Trophoblast cell (in vitro differentiated cells and primary cell): Measurements from ENCODE around the gene PTPRM.

Source experiments
- DNase-seq, 2 donors: peaks; one replicate each; pipeline ENCODE4 v3.0.0-alpha.2; 2016
- H2AFZ ChIP-seq: 2 replicates; pipeline ENCODE4 v1.6.1; 2013; ENCODE audit warnings: low read length, moderate library complexity, mild to moderate bottlenecking; ENCODE audit not compliant: insufficient read depth, poor library complexity
- H2AK5ac ChIP-seq: 2 replicates; pipeline ENCODE4 v1.6.1; 2013; ENCODE audit warnings: mild to moderate bottlenecking, low read length
- H2BK120ac ChIP-seq: 2 replicates; pipeline ENCODE4 v1.6.1; 2013; ENCODE audit warnings: low read length, mild to moderate bottlenecking, moderate library complexity; ENCODE audit not compliant: insufficient read depth, poor library complexity
- H2BK12ac ChIP-seq: 2 replicates; pipeline ENCODE4 v1.6.1; 2013; ENCODE audit warnings: mild to moderate bottlenecking, low read length, moderate library complexity
- H2BK5ac ChIP-seq: 2 replicates; pipeline ENCODE4 v1.6.1; 2013; ENCODE audit warnings: low read length, low read depth, moderate library complexity, mild to moderate bottlenecking; ENCODE audit not compliant: poor library complexity
- H3K14ac ChIP-seq: 2 replicates; pipeline ENCODE4 v1.6.1; 2013; ENCODE audit warnings: mild to moderate bottlenecking, low read length
- H3K18ac ChIP-seq: 2 replicates; pipeline ENCODE4 v1.6.1; 2013; ENCODE audit warnings: mild to moderate bottlenecking, low read length
- H3K23ac ChIP-seq: 2 replicates; pipeline ENCODE4 v1.6.1; 2013; ENCODE audit warnings: low read length
- H3K27ac ChIP-seq: 2 replicates; pipeline ENCODE4 v1.5.1; 2013; ENCODE audit warnings: low read depth, mild to moderate bottlenecking, inconsistent platforms, low read length, moderate library complexity
- H3K27me3 ChIP-seq: 2 replicates; pipeline ENCODE4 v1.6.1; 2013; ENCODE audit warnings: inconsistent platforms, mild to moderate bottlenecking, low read length, moderate library complexity; ENCODE audit not compliant: insufficient read depth
- H3K36me3 ChIP-seq, 2 experiments: 1 replicate in 1 of 2; 2 replicates in 1 of 2; pipeline ENCODE4 v1.6.1; 2013; ENCODE audit warnings: low read length in 2 of 2, mild to moderate bottlenecking in 2 of 2, moderate library complexity in 1 of 2; ENCODE audit not compliant: insufficient read depth in 2 of 2, control insufficient read depth in 1 of 2
- H3K4ac ChIP-seq: 2 replicates; pipeline ENCODE4 v1.6.1; 2013; ENCODE audit warnings: low read depth, mild to moderate bottlenecking, low read length, moderate library complexity
- H3K4me1 ChIP-seq, 2 experiments: 1 replicate in 1 of 2; 2 replicates in 1 of 2; pipeline ENCODE4 v1.6.1; 2013; ENCODE audit warnings: low read length in 2 of 2, mild to moderate bottlenecking in 2 of 2, moderate library complexity in 1 of 2; ENCODE audit not compliant: insufficient read depth in 2 of 2, control insufficient read depth in 1 of 2
- H3K4me2 ChIP-seq: 2 replicates; pipeline ENCODE4 v1.6.1; 2013; ENCODE audit warnings: inconsistent platforms, mild to moderate bottlenecking, low read length, moderate library complexity
- H3K4me3 ChIP-seq: 2 replicates; pipeline ENCODE4 v1.5.1; 2013; ENCODE audit warnings: mild to moderate bottlenecking, low read depth, low read length, inconsistent platforms
- H3K79me1 ChIP-seq: one replicate; pipeline ENCODE4 v1.6.1; 2013; ENCODE audit warnings: low read length
- H3K79me2 ChIP-seq: 2 replicates; pipeline ENCODE4 v1.6.1; 2013; ENCODE audit warnings: low read length, mild to moderate bottlenecking; ENCODE audit not compliant: control insufficient read depth, insufficient read depth, poor library complexity
- H3K9ac ChIP-seq: 2 replicates; pipeline ENCODE4 v1.6.1; 2013; ENCODE audit warnings: mild to moderate bottlenecking, low read length
- H3K9me3 ChIP-seq: 2 replicates; pipeline ENCODE4 v1.6.1; 2013; ENCODE audit warnings: low read depth, mild to moderate bottlenecking, control low read depth, inconsistent platforms, low read length; ENCODE audit not compliant: insufficient read depth
- H4K12ac ChIP-seq: 2 replicates; pipeline ENCODE4 v1.6.1; 2013; ENCODE audit warnings: low read depth, mild to moderate bottlenecking, low read length, moderate library complexity
- H4K8ac ChIP-seq: 2 replicates; pipeline ENCODE4 v1.6.1; 2013; ENCODE audit warnings: low read depth, mild to moderate bottlenecking, low read length, moderate library complexity
- H4K91ac ChIP-seq: one replicate; pipeline ENCODE4 v1.6.1; 2013; ENCODE audit warnings: low read depth, mild to moderate bottlenecking, low read length, moderate library complexity
- WGBS: extraction: QIAGEN DNeasy Blood & Tissue Kit; methylation state at CpG from one replicate; pipeline ENCODE4 v1.1.7; 2013; ENCODE audit warnings: missing lambda C conversion rate; ENCODE audit not compliant: insufficient read length, insufficient coverage; ENCODE audit errors: extremely low coverage; 5-methylcytosine and 5-hydroxymethylcytosine counted together

PTPRM gene

DNA sequence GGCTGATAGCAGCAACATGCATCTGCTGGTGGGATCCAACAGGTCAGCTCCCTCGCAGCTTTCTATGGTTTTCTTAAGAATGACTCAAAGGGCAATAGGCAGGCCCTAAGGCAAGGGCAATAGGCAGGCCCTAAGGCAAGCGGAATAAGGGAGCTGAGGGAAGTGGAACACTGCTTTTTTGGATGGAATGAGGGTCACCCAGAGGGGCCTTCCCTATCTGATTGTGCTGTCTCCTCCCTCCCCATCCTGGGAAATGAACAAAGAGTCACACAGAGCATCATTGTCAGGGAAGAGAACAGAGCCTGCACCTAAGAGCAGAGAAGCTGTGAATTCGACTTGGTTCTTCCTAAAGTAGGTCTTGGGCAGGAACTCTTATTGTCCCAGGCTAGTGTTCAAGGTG is 43.3 kb upstream of the PTPRM start:
- Histone ChIP-seq H3K4ac (no peak overlapping the region), H3K79me2 (peaks cover 4% of the 10 kb centered on the region)

DNA sequence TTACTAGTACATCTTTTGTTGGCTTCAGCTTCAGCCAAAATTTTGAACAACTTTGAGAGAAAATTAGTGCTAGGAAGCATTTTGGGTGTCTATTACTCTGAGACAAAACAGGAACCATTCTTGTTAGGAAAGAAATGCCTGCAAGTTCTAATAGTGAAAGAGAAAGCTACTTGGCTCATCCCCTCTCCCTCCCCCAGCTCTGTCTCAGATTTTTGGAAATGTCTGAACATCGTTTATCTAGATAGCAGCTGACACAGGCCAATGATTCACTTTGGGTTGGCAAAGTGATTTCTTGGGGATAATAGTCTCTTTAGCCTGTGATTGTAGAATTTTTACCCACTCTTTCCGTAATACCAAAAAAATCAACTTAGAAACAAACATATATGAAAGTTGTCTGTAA is 42.3 kb upstream of the PTPRM start:
- no peak overlapping the region for H3K4me2 ChIP-seq
- peaks cover 4% of the 10 kb centered on the region for H3K79me2 ChIP-seq
- H2BK5ac ChIP-seq: no peak overlapping the region
- no peak overlapping the region for H3K4me3 ChIP-seq
- H3K36me3 ChIP-seq: no peaks in the 10 kb centered on the region
- no peak overlapping the region for H3K4ac ChIP-seq
- peak overlapping the region; percentile 24 for H3K27ac ChIP-seq
- H3K27me3 ChIP-seq: no peaks in the 10 kb centered on the region
- H2AFZ ChIP-seq: no peak overlapping the region
- H4K8ac ChIP-seq: no peak overlapping the region
- DNase-seq: no peak
- H3K14ac ChIP-seq: no peak overlapping the region
- no peak overlapping the region for H2BK12ac ChIP-seq
- H2AK5ac ChIP-seq: no peak overlapping the region
- H4K12ac ChIP-seq: no peak overlapping the region
- no peak overlapping the region for H3K9ac ChIP-seq
- no peaks in the 10 kb centered on the region for H3K9me3 ChIP-seq
- H4K91ac ChIP-seq: no peak overlapping the region
- no peak overlapping the region for H3K23ac ChIP-seq
- no peak overlapping the region for H2BK120ac ChIP-seq
- peaks cover 3% of the 10 kb centered on the region for H3K79me1 ChIP-seq
- WGBS: no CpG with 5 or more reads among the region's 2 CpGs
- H3K18ac ChIP-seq: no peak overlapping the region
- peaks cover 3 to 6% of the 10 kb centered on the region in 2 experiments for H3K4me1 ChIP-seq

More for the DNA sequence above, 43.3 kb upstream of the PTPRM start:
- peaks cover 3% of the 10 kb centered on the region for H3K79me1 ChIP-seq
- H3K4me3 ChIP-seq: no peak overlapping the region
- no peak overlapping the region for H2AK5ac ChIP-seq
- H4K8ac ChIP-seq: no peak overlapping the region
- no peak overlapping the region for H3K18ac ChIP-seq
- H3K4me1 ChIP-seq: peaks cover 3 to 6% of the 10 kb centered on the region in 2 experiments
- peak; percentile 33 to 48 for DNase-seq
- no peak overlapping the region for H2BK5ac ChIP-seq
- no peak overlapping the region for H2BK12ac ChIP-seq
- H3K9me3 ChIP-seq: no peaks in the 10 kb centered on the region
- H3K23ac ChIP-seq: no peak overlapping the region
- no peaks in the 10 kb centered on the region for H3K27me3 ChIP-seq
- no peaks in the 10 kb centered on the region for H3K36me3 ChIP-seq
- H3K27ac ChIP-seq: peak overlapping the region; percentile 16
- no CpG with 5 or more reads among the region's 3 CpGs for WGBS
- H2AFZ ChIP-seq: no peak overlapping the region
- peak overlapping the region; percentile 31 for H2BK120ac ChIP-seq
- H3K14ac ChIP-seq: peak overlapping the region; percentile 48
- peak overlapping the region; percentile 54 for H4K91ac ChIP-seq
- H4K12ac ChIP-seq: peak overlapping the region; percentile 70
- H3K4me2 ChIP-seq: no peak overlapping the region
- no peak overlapping the region for H3K9ac ChIP-seq

DNA sequence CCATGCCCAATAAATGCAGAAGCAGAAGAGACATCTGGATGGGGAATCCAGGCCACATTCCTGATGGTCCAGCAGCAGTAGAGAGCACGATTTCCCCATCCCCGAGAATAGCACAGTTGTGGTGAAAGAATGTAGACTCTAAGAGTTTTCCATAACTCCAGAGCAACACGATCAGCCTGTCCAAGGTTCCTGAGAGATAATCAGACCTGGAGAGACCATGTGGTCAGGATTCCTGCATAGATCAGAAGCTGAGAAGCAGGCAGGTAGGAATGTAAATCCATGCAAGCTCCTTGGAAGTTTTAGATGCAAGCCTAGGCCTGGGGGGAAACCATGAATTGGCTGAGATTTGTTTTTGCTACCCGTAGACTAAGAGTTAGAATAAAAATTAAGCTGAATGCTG is 34.2 kb upstream of the PTPRM start:
- DNase-seq: peak; percentile 92 to 96
- no peak overlapping the region for H3K18ac ChIP-seq
- no peak overlapping the region for H3K27ac ChIP-seq
- no peaks in the 10 kb centered on the region for H3K9me3 ChIP-seq
- H3K9ac ChIP-seq: no peak overlapping the region
- H3K27me3 ChIP-seq: no peaks in the 10 kb centered on the region
- no CpG with 5 or more reads among the region's 4 CpGs for WGBS
- H3K79me1 ChIP-seq: peaks cover 2% of the 10 kb centered on the region
- H2AFZ ChIP-seq: no peak overlapping the region
- peaks cover 3 to 6% of the 10 kb centered on the region in 2 experiments for H3K4me1 ChIP-seq
- no peak overlapping the region for H4K91ac ChIP-seq
- no peak overlapping the region for H4K12ac ChIP-seq
- no peaks in the 10 kb centered on the region for H3K79me2 ChIP-seq
- no peak overlapping the region for H3K4ac ChIP-seq
- H2BK12ac ChIP-seq: no peak overlapping the region
- no peak overlapping the region for H3K14ac ChIP-seq
- no peak overlapping the region for H3K23ac ChIP-seq
- H3K4me3 ChIP-seq: no peak overlapping the region
- H4K8ac ChIP-seq: no peak overlapping the region
- no peaks in the 10 kb centered on the region for H3K36me3 ChIP-seq
- no peak overlapping the region for H2BK5ac ChIP-seq
- H3K4me2 ChIP-seq: no peak overlapping the region
- H2AK5ac ChIP-seq: no peak overlapping the region
- H2BK120ac ChIP-seq: no peak overlapping the region

DNA sequence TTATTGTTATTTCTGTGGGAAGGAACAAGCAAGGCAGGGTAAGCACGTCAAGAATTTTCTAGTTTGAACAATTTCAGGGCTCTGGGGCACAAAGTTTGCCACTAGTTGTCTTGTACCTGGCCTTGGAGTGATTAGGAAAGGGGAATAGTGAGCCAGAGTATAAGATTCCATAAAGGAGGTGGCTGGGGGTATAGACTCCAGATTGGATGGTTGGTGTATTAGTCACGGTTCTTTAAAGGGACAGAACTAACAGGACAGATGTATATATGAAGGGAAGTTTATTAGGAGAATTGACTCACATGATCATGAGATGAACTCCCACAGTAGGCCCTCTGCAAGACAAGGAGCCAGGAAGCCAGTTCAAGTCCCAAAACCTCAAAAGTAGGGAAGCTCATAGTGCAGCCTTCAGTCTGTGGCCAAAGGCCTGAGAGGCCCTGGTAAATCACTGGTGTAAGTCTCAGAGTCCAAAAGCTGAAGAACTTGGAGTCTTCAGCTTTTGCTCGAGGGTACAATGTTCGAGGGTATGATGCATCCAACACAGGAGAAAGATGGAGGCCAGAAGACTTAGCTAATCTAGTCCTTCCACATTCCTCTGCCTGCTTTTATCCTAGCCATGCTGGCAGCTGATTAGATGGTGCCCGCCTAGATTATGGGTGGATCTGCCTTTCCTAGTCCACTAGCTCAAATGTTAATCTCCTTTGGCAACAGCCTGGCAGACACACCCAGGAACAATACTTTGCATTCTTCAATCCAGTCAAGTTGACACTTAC is 31.5 kb upstream of the PTPRM start:
- Histone ChIP-seq H2AK5ac (no peak overlapping the region), H3K14ac (no peak overlapping the region), H2BK12ac (no peak overlapping the region), H4K8ac (no peak overlapping the region), H4K91ac (peak overlapping the region; percentile 54), H2BK5ac (no peak overlapping the region), H3K4me2 (no peak overlapping the region), H3K23ac (no peak overlapping the region), H3K27ac (peak overlapping the region; percentile 29), H3K79me1 (peaks cover 2% of the 10 kb centered on the region), H3K4ac (no peak overlapping the region), H3K4me1 (peaks cover 3 to 6% of the 10 kb centered on the region in 2 experiments), H3K18ac (no peak overlapping the region), H3K9ac (no peak overlapping the region), H2BK120ac (peak overlapping the region; percentile 85), H3K9me3 (no peaks in the 10 kb centered on the region), H3K79me2 (no peaks in the 10 kb centered on the region), H4K12ac (no peak overlapping the region), H3K27me3 (no peaks in the 10 kb centered on the region), H3K36me3 (no peaks in the 10 kb centered on the region), H2AFZ (no peak overlapping the region), H3K4me3 (no peak overlapping the region)
- WGBS: no CpG with 5 or more reads among the region's 5 CpGs
- peak; percentile 89 to 97 for DNase-seq
